WTC11 (cell line): ENCODE results near the gene TRIP13.
"Not testable (repeated sequence)": the region's sequence is repeated elsewhere in the genome, so short reads cannot be mapped to it uniquely, and the experiment has no call there.

Experiments
- ATF1 ChIP-seq: sonication (generic); formaldehyde crosslinking; IDR thresholded peaks from 2 replicates; pipeline ENCODE4 v1.8.1; 2023; ENCODE audit warnings: mild to moderate bottlenecking, moderate library complexity, missing genetic modification reagents
- NR3C1 ChIP-seq: sonication (generic); formaldehyde crosslinking; conservative IDR thresholded peaks from 2 replicates; pipeline ENCODE4 v1.8.1; 2023; ENCODE audit warnings: low read depth, mild to moderate bottlenecking, missing genetic modification reagents
- RELA ChIP-seq: sonication (generic); formaldehyde crosslinking; IDR thresholded peaks from 2 replicates; pipeline ENCODE4 v1.8.1; 2022; ENCODE audit warnings: missing genetic modification reagents, mild to moderate bottlenecking, borderline replicate concordance
- ZNF425 ChIP-seq: fragments of 250-450 bp; sonication (Bioruptor Pico); conservative IDR thresholded peaks from 2 replicates; pipeline ENCODE4 v1.9.0; 2021; ENCODE audit warnings: mild to moderate bottlenecking
- ZNF512 ChIP-seq: sonication (generic); formaldehyde crosslinking; IDR thresholded peaks from 2 replicates; pipeline ENCODE4 v1.8.1; 2022; ENCODE audit warnings: missing genetic modification reagents, borderline replicate concordance
- TF ChIP-seq, protein P1 (sequence below): fragments of 200-600 bp; IDR thresholded peaks from 2 replicates; pipeline ENCODE4 v1.8.0; 2022; ENCODE audit warnings: antibody characterized with exemption
- TF ChIP-seq, protein P2 (sequence below): sonication (generic); formaldehyde crosslinking; IDR thresholded peaks from 2 replicates; pipeline ENCODE4 v1.8.1; 2022; ENCODE audit warnings: low read depth, mild to moderate bottlenecking, moderate library complexity, missing genetic modification reagents, borderline replicate concordance

GRCh38 chr5:915346-915745 lies 22.7 kb downstream of the TRIP13 start:
- not testable (repeated sequence) for TF ChIP-seq NR3C1 (CRISPR knock-in tag); RELA (CRISPR knock-in tag); ATF1 (CRISPR knock-in tag); ZNF425 (CRISPR knock-in tag); ZNF512
- TF ChIP-seq, protein P1, sequence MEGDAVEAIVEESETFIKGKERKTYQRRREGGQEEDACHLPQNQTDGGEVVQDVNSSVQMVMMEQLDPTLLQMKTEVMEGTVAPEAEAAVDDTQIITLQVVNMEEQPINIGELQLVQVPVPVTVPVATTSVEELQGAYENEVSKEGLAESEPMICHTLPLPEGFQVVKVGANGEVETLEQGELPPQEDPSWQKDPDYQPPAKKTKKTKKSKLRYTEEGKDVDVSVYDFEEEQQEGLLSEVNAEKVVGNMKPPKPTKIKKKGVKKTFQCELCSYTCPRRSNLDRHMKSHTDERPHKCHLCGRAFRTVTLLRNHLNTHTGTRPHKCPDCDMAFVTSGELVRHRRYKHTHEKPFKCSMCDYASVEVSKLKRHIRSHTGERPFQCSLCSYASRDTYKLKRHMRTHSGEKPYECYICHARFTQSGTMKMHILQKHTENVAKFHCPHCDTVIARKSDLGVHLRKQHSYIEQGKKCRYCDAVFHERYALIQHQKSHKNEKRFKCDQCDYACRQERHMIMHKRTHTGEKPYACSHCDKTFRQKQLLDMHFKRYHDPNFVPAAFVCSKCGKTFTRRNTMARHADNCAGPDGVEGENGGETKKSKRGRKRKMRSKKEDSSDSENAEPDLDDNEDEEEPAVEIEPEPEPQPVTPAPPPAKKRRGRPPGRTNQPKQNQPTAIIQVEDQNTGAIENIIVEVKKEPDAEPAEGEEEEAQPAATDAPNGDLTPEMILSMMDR = not testable (repeated sequence)
- TF ChIP-seq, protein P2, sequence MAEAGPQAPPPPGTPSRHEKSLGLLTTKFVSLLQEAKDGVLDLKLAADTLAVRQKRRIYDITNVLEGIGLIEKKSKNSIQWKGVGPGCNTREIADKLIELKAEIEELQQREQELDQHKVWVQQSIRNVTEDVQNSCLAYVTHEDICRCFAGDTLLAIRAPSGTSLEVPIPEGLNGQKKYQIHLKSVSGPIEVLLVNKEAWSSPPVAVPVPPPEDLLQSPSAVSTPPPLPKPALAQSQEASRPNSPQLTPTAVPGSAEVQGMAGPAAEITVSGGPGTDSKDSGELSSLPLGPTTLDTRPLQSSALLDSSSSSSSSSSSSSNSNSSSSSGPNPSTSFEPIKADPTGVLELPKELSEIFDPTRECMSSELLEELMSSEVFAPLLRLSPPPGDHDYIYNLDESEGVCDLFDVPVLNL = not testable (repeated sequence)
